Peyer's patch (tissue), 4 donors: Measurements from ENCODE around the gene RASL12. TPM values are rescaled to one million over a fixed set of nuclear protein-coding genes. Genes with fewer than 3 reads are reported as not detected.
A peak's percentile ranks its signal among the peaks of the same experiment; 100 is the strongest.

ENCODE experiments used
- DNase-seq, 3 donors: peaks; one replicate each; pipeline ENCODE4 v3.0.0-alpha.2; 2017 to 2019
- H3K27ac ChIP-seq, 4 donors: fragments of 200-600 bp; sonication (generic); one replicate each; pipeline ENCODE4 v1.5.1; 2016 to 2019
- H3K27me3 ChIP-seq, 2 donors: fragments of 200-600 bp; sonication (generic); one replicate each; pipeline ENCODE4 v1.5.1; 2019
- H3K36me3 ChIP-seq, 3 donors: fragments of 200-600 bp; sonication (generic); one replicate each; pipeline ENCODE4 v1.5.1; 2016 to 2019
- H3K4me1 ChIP-seq, 4 donors: fragments of 200-600 bp; sonication (generic); one replicate each; pipeline ENCODE4 v1.5.1; 2016 to 2019
- H3K4me3 ChIP-seq, 4 donors: fragments of 200-600 bp; sonication (generic); 1 replicate in 3 of 4; 2 replicates in 1 of 4; pipeline ENCODE4 v1.5.1; 2016 to 2019; ENCODE audit warnings: mild to moderate bottlenecking in 1 of 4
- H3K9me3 ChIP-seq, 4 donors: fragments of 200-600 bp; sonication (generic); one replicate each; pipeline ENCODE4 v1.5.1; 2016 to 2019; ENCODE audit warnings: mild to moderate bottlenecking in 1 of 4
- CTCF ChIP-seq, 6 experiments: fragments of 450-650 bp in 4 of 6; fragments of 200-600 bp in 2 of 6; sonication (generic) in 1 of 6; IDR thresholded peaks; one replicate each; pipeline ENCODE4 v1.5.1; 2017 to 2019; ENCODE audit warnings: antibody characterized with exemption in 6 of 6, mild to moderate bottlenecking in 3 of 6, moderate library complexity in 1 of 6
- POLR2A ChIP-seq, 2 donors: fragments of 450-650 bp; IDR thresholded peaks; one replicate each; pipeline ENCODE4 v1.5.1; 2017; ENCODE audit warnings: antibody characterized with exemption in 2 of 2, mild to moderate bottlenecking in 2 of 2, moderate library complexity in 2 of 2
- total RNA-seq, 4 donors: library from RNA; depleted of rRNA; stranded (reverse); fragments of >200 nt; gene quantifications; one replicate each; pipeline ENCODE4 v1.1.0, GENCODE V29; 2016

The RASL12 gene
- total RNA-seq, 4 donors from 2014 or later: 5.1 to 23.1 (median 8.5) TPM

- peak overlapping the region in 1 of 4 donors; percentile 4 for H3K4me3 ChIP-seq
- no peaks in the 10 kb centered on the region for H3K27me3 ChIP-seq
- no peaks in the 10 kb centered on the region for H3K36me3 ChIP-seq
- TF ChIP-seq POLR2A (IDR thresholded peaks at IDR 0.05): no peak
- no peak for TF ChIP-seq CTCF (IDR thresholded peaks at IDR 0.05)
- no peaks in the 10 kb centered on the region for H3K9me3 ChIP-seq
- peaks cover 0 to 50% (median 4%) of the 10 kb centered on the region in 4 donors for H3K4me1 ChIP-seq
- DNase-seq: no peak
- peak overlapping the region in 3 of 4 donors; percentile 81 to 97 (median 95) for H3K27ac ChIP-seq
Measured at GRCh38 chr15:65089206-65089824, 21.5 kb upstream of the RASL12 start.

- Histone ChIP-seq H3K4me1 (peaks cover 0 to 47% (median 4%) of the 10 kb centered on the region in 4 donors), H3K27me3 (no peaks in the 10 kb centered on the region), H3K9me3 (no peaks in the 10 kb centered on the region), H3K4me3 (peak overlapping the region in 2 of 4 donors; percentile 16 to 17), H3K36me3 (no peaks in the 10 kb centered on the region), H3K27ac (peak overlapping the region in 3 of 4 donors; percentile 81 to 97 (median 95))
- no peak for TF ChIP-seq CTCF (IDR thresholded peaks at IDR 0.05)
- peak; percentile 60 to 71 for TF ChIP-seq POLR2A (IDR thresholded peaks at IDR 0.05)
- peak in 2 of 3 donors; percentile 76 to 81 for DNase-seq
Measured at GRCh38 chr15:65088643-65089021, 20.8 kb upstream of the RASL12 start.

- no peaks in the 10 kb centered on the region for H3K36me3 ChIP-seq
- DNase-seq: no peak
- H3K9me3 ChIP-seq: no peaks in the 10 kb centered on the region
- H3K4me3 ChIP-seq: peak overlapping the region in 2 of 4 donors; percentile 16 to 17
- H3K27ac ChIP-seq: peak overlapping the region in 3 of 4 donors; percentile 81 to 97 (median 95)
- peaks cover 0 to 51% (median 4%) of the 10 kb centered on the region in 4 donors for H3K4me1 ChIP-seq
- TF ChIP-seq POLR2A (IDR thresholded peaks at IDR 0.05) (no peak), CTCF (IDR thresholded peaks at IDR 0.05) (no peak)
- no peaks in the 10 kb centered on the region for H3K27me3 ChIP-seq
Measured at GRCh38 chr15:65087873-65088642, 20.3 kb upstream of the RASL12 start.

GRCh38 chr15:65087411-65087810 is 19.6 kb upstream of the RASL12 start:
- peaks cover 0 to 55% (median 6%) of the 10 kb centered on the region in 4 donors for H3K4me1 ChIP-seq
- no peaks in the 10 kb centered on the region for H3K36me3 ChIP-seq
- no peak overlapping the region for H3K4me3 ChIP-seq
- H3K27me3 ChIP-seq: no peaks in the 10 kb centered on the region
- peak overlapping the region in 3 of 4 donors; percentile 81 to 97 (median 95) for H3K27ac ChIP-seq
- H3K9me3 ChIP-seq: no peaks in the 10 kb centered on the region
- TF ChIP-seq CTCF (IDR thresholded peaks at IDR 0.05) (no peak), POLR2A (IDR thresholded peaks at IDR 0.05) (no peak)
- no peak for DNase-seq

GRCh38 chr15:65086680-65087111 is 18.9 kb upstream of the RASL12 start:
- H3K27me3 ChIP-seq: no peaks in the 10 kb centered on the region
- TF ChIP-seq POLR2A (IDR thresholded peaks at IDR 0.05) (no peak), CTCF (IDR thresholded peaks at IDR 0.05) (no peak)
- no peaks in the 10 kb centered on the region for H3K9me3 ChIP-seq
- H3K4me1 ChIP-seq: peaks cover 0 to 62% (median 8%) of the 10 kb centered on the region in 4 donors
- no peak for DNase-seq
- H3K36me3 ChIP-seq: no peaks in the 10 kb centered on the region
- H3K27ac ChIP-seq: no peak overlapping the region
- no peak overlapping the region for H3K4me3 ChIP-seq
